Transverse colon (tissue), 4 donors: ENCODE results near the gene ASL.

Source experiments
- CTCF ChIP-seq, 5 experiments: fragments of 200-600 bp in 3 of 5; fragments of 450-650 bp in 2 of 5; sonication (generic) in 3 of 5; IDR thresholded peaks; 1 replicate in 2 of 5; 2 replicates in 3 of 5; pipeline ENCODE4 v1.5.1; 2016 to 2017; ENCODE audit warnings: antibody characterized with exemption in 5 of 5, inconsistent platforms in 3 of 5, mild to moderate bottlenecking in 2 of 5, moderate library complexity in 1 of 5
- EP300 ChIP-seq: sonication (generic); formaldehyde crosslinking; IDR thresholded peaks from one replicate; pipeline ENCODE4 v1.6.1; 2017; ENCODE audit warnings: antibody characterized with exemption, low read depth
- POLR2AphosphoS5 ChIP-seq, 3 donors: sonication (generic); formaldehyde crosslinking; IDR thresholded peaks; one replicate each; pipeline ENCODE4 v1.6.1; 2016; ENCODE audit warnings: antibody characterized with exemption in 3 of 3

DNA sequence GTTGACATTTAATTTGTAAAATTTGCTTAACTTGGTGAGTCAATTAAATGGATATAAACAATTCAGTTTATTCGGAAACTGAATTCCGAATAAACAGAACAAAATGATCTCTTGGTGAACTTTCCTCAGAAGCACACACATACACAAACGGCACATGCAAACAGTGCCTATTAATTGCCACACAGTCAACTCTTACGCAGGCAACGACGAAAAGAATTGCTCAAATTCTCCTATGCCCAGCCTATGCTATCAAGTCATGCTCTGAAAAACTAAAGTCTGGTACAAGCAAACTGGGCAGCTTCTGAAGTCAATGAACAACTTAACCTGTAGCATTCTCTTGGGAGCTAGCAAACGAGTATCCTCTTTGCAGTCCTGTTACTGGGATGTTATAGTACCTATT lies 38.8 kb upstream of the ASL start:
- no peak for TF ChIP-seq CTCF (IDR thresholded peaks at IDR 0.05)
- TF ChIP-seq POLR2AphosphoS5 (IDR thresholded peaks at IDR 0.05) = peak in 1 of 3 donors; percentile 40
- no peak for TF ChIP-seq EP300
